Activated CD4-positive, alpha-beta T cell treated with anti-CD3 and anti-CD28 coated beads for 48 hours (primary cell): Measurements from ENCODE around the gene GRID1.

ENCODE experiments used
- DNase-seq: peaks from one replicate; pipeline ENCODE4 v3.0.0-alpha.2; 2020

GRID1 gene

DNA sequence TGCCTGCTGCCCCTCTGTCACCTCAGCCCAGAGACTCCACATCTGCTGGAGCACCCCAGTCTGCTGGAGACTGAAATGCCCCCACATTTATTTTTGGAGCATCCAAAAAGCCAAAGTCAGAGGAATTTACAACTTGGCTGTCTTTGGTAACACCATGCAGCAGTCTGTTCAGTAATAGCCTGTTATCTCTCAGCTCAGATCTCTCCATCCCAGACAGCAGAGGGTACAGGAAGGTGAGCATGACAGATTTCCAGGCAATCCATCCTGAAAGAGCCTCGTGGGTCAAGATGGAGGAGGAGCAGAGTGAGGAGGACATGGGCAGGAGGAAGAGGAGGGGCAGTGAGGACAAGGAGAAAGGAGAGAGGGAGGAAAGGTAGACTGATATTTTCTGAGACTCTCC, 55.9 kb downstream of the GRID1 start:
- no peak for DNase-seq

DNA sequence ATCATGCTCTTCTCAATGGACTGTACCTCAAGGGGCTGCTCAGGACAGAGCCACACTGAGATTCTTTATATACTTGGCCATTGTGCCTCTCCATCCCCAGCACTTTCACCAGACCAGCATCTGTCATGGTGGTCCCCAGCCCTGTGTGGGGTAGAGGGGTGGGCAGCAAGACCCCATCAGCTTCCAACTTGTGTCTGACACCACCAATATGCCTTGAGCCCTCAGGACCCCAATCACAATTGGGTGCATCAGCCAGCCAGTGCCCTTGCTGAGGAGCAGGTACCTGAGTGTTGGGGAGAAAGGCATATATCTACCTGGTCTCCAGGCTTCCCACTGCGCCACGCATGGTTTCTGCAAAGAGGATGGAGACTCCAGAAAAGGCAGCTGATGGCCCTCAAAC, 56.3 kb downstream of the GRID1 start:
- no peak for DNase-seq

DNA sequence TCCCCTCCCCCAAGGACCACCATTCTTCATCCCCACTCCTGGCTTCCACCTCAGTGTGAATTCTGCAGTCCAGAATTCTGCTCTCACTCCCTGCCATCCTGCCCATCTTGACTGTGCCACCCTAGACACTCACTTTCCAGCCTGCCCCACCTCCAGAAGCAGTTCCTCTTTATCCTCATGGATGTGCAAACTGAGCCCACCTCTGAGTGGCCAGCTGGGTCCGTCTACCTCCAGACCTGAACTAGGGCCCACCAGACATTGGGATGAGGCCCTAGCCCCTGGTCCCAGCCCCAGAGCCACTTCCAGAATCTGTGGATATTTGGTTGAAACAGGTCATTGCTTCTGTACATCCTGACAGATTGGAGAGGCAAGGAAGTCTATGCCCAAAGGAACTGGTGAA, 58.5 kb downstream of the GRID1 start:
- no peak for DNase-seq

DNA sequence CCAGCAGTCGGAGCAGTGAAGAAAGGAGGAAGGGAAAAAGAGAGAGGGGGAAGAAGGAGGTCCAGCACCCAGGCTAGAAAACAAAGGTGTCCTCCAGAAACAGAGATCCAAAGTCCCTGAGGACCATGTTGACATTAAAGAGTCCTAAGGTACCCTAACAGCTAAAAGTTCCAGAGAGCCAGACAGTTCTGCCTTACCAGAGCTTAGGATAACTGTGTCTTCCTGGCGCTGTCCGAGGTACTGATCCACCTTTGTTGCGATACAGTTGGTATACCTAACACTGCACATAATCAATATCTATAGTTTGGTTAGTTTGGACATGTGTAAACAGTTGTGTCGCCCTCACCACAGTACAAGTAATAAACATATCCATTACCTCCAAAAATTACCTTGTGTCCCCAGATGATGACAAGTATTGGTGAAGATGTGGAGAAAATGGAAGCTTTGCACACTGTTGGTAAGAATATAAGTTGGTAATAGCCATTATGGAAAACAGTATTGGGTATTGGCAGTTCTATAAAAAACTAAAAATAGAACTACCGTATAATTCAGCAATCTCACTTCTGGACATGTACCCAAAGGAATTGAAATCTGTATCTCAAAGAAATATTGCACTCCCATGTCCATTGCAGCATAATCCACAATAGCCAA, 59.8 kb downstream of the GRID1 start:
- DNase-seq = peak; percentile 38

DNA sequence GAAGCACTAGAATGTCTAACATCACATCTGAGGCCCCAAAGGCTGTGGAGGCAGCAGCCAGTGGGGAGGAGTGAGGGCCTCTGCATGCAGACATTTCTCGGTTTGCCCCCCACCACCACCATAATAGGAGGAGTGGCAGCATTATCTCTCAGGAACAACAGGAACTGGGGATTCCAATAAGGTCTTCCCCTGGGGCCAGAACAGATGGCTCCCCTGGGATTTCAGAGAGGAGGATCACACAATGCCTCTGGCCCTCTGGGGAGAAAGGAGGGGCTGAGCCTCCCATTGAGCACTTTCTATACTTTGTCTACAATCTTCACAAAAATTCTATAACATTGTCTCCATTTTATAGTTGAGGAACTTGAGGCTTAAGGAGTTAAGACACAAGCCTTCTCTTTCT, 61.1 kb downstream of the GRID1 start:
- no peak for DNase-seq

DNA sequence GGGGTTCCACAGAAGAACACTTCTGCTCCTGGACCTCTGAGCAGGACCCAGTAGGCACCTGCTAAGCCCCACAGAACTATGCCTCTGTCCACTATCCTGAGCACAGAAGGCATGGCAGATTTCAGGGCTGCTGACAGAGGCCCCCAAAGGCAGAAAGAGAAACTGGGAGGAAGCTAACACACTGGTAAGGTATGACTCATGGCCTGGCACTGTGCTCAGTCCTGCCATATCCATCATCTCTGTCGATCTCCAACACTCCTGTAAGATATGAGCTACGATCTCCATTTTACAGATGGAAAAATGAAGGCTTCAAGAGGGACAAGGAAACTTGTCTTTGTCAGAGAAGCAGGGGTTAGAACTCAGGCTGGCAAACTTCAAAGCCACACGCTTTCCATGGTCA, 62.2 kb downstream of the GRID1 start:
- DNase-seq = no peak

DNA sequence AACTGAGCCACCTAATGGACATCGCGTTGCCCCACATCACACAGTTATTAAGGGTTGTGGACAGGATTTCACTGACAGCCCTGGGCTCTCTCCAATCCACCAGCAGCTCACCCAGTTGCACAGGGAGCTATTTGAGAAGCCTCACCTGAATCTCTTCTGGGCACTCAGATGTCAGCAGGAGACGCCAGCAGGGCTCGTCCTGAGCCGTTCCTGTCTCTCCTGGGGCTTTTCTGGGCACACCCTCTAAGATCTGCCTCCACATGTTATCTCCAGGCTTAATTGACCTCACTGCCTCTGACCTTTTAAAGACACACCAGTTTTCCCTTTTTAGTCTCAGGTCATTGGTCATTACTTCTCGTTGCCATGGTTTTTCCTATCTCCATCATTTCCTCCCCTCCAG, 63.0 kb downstream of the GRID1 start:
- DNase-seq = no peak

DNA sequence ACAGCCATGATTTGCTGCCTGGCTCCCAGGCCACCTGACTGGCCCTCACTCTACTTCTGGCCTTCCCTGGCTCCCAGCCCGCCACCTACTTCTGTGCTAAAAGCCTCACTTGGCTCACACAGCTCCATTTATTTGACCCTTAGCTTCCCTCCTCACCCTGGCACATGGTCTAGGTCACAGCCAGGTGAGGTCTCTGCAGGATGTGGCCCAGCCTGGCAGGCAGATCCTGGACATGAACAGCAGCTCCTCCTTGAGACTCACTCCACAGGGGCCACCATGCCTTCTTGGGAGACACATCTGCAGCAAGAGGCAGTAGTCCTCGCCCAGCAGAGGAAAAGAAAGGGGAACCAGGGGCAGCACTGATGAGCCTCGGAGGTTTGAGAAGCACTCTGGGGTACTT, 64.6 kb downstream of the GRID1 start:
- no peak for DNase-seq

DNA sequence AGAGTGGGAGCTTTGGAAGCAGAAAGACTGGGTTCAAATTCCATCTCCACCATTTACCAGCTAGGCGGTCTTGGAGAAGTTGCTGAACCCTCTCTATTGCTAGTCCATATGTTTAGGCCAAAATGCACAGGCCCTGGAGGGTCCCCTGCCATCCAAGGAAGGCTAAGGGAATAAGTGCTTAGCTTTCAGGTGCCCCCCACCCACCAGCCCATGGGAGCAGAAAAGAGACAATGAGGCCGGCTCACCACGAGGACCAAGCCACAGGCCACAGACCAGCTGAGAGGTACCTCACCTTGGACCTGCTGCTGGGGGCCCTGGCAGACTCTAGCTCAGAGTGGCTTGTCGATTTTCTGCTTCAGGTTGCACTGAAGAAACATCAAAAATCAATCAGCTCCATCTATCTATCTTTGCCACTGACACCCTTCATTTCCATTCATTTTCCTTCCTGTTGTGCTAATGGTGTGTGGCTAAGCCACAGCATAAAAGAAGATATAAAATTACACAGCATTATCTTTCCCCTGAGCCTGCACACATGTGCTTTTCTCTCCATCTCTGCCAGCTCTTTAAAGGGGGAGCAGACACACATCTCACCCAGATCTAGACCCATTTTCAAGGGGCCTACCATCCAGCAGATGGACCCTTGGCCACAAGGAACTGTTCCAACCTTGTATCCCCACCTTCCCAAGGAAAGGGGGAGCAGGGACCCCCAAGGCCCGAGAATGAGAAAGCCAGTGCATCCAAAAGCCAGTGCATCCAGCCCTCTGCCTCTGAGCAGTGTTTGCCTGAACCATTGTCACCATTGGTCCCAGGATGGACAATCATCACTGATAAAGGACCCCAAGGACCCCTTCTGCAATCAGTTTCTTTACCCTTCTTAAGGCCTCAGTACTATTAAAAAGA, 65.4 kb downstream of the GRID1 start:
- DNase-seq = no peak

DNA sequence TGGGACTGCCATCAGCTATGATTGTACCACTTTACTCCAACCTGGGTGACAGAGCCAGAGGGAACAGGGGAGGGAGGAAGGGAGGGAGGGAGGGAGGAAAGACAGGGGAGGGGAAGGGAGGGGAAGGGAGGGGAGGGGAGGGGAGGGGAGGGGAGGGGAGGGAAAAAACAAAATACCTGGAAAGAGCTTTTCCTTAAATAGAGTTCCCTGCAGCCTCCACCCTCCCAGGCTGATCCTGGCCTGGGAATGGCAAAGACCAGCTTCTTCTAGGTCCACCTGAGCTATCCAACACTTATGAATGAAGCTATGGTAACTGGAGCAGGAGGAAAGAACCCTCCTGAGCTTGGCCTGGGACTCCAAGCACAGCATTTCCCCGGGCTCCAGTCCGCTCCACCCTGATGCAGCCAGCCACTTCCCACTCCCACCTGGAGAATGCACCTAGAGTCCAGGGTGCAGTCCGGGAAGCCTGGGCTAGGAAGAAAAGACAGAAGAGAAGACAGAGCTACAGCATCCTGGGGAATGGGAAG, 66.1 kb downstream of the GRID1 start:
- DNase-seq = no peak

DNA sequence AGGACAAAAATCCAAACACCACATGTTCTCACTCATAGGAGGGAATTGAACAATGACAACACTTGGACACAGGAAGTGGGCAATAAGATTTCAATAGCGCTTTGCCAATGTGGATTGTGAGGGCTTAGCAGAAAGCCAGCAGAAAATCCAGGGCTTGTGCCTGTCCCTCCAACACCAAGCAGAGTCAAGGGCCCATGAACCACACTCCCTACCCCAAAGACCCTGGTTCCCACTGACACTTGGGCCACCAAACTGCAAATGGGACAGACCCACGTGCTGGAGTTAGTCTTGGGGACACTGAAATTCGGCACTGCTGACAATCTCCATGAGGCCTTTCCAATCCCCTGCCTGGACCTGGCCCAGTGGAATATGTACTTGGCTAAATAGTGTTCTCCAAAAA, 67.0 kb downstream of the GRID1 start:
- no peak for DNase-seq

DNA sequence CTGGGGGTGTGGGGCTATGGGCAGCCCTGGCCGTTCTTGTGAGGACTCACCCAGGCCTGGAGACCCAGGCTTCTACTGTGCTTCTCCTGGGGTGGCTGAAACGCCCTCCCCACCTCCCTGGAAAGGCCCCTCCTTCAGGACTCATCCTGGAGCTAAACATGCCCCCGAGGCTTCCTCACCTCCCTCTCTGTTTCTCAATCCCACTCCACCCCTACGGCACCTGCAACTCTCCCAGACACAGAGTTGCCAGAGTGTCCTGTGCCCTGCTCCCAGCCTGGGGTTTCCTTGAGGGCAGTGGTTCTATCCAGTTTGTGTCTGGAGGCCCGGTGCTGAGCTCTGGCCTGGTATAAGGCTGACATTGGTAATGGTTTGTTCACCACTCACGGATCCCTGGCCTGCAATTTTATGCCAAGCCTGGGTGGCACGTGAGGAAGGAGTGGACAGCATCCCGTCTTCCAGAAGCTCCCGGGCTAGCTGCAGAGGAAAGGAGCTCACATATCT, 68.0 kb downstream of the GRID1 start:
- no peak for DNase-seq

DNA sequence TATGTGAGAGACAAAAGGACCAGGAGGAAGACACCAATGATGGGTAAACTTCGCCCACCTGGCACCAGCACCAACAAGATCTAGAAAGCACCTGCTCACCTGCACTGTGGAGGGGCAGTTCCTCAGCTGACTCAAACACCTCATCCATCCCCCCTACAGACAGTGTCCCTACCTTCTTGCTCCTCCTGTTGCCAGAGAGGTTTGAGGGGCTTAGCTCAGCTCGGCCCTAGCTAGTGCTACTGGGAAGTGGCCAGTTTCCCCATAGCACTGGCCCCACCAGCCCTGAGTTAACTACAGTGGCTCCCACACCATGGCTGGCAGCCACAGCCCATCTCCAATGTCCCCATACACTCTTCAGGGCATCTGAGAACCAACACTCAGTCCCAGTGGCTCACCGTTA, 70.8 kb downstream of the GRID1 start:
- no peak for DNase-seq

DNA sequence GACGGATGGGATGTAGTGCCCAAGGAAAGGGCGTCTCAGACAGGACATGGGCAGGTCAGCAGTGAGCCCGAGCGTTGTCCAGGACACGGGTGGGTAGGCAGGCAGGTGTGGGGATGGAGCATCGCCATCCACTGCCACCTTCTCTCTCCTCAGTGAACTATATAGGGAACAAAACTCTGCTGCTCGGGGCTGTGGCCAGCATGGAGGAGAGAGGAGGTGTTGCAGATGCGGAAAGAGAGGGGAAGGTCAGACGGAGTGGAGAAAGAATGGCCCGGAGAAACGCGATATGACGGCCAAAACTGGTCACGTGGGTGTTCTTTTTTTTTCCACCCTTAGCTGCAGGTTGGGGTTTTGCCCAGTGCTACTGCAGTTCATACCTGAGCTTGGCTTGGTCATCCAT, 71.2 kb downstream of the GRID1 start:
- DNase-seq = no peak

DNA sequence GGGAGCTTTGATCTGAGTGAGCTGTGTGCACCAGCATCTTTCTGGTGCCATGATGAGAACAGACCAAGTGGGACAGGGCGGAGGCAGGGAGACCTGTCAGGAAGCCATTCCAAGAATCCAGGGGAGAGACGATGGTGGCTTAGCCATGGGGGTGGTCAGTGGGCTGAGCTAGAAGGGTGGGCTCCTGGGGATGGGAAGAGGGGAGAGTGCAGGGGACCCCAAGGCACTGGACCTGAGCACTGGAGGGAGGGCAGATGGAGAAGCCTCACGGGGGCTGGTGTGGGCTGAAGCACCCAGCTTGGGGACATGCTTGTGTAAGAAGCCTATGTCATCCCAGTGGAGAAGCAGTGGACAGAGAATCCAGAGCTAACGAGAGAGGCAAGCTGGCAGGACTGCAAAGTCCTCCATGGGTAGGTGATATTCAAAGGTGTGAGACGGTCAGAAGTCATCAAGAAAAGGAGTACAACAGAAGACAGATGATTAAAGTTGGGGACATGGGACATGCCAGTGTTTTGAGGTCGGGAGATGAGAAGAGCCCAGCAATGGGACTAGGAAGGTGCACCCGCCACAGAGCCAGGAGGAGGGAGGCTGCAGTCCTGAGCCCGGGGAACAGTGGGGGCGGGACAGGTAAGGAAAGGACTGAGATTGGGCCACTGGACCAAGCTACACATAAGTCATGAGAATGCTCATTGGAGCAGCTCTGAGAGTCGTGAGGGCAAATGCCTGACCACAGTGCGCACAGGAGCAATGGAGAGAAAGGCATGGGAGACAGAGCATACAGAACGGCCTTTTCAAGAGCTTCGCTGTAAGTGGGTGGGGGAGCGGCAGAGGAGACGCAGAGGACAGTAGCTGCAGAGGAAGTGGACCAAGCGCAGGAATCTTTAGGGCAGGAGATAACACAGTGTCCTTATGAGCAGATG, 72.0 kb downstream of the GRID1 start:
- no peak for DNase-seq

DNA sequence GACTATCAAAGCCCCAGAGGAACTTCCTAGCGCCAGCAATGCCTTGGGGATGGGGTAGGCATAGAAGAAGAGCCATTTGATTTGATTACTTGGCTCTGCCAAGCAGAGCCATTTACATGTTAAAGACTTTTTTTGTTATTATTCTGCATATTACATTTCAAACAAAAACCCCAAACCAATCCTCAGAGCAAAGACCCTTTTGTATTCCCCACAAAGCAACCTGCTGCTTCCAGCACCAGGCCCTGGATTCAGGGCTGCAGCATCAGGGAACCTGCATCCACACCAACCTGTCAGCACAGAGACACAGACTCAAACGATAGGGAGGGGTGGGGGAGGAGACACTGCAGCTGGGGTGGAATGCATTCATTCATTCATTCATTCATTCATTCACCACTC, 73.2 kb downstream of the GRID1 start:
- DNase-seq = no peak

DNA sequence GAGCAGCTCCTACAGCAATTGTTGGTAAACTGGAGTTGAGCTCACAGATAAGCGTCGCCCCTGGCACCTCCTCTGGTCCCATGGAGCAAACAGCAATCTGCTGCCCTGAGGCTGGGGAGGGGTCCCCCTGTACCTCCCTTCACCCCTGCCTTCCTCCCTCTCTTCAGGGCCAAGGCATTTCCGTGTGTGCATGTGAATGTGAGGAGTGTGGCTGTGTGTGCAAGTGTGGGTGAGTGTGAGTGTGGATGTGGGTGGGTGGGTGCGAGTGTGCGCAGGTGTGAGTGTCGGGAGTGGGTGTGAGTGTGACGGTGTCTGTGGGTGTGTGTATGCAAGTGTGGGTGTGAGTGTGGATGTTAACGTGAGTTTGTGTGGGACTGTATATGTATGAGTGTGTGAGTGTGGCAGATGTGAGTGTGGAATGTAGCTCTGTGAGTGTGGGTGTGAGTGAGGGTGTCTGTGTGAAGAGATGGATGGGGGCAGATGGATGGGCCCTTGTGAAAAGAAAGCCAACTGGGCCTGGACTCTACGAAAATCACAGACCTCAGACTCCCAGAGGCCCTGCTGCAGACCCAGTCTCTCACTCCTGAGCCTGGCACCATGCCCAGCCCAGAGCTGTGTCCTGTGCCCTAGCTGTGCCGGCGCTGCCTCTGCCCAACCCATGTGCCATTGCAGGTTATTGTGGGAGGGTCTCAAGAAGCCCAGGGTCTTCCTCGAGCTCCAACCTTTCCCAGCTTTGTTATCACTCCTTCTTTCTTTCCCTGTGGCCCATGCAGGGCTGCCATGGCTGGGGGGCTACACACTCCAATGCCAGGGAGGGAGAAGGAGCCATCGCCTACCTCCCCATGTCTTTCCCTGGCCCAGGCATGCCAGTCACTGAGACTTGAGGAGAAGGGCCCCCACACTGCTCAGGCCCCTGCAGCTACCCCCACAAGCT, 73.9 kb downstream of the GRID1 start:
- no peak for DNase-seq

DNA sequence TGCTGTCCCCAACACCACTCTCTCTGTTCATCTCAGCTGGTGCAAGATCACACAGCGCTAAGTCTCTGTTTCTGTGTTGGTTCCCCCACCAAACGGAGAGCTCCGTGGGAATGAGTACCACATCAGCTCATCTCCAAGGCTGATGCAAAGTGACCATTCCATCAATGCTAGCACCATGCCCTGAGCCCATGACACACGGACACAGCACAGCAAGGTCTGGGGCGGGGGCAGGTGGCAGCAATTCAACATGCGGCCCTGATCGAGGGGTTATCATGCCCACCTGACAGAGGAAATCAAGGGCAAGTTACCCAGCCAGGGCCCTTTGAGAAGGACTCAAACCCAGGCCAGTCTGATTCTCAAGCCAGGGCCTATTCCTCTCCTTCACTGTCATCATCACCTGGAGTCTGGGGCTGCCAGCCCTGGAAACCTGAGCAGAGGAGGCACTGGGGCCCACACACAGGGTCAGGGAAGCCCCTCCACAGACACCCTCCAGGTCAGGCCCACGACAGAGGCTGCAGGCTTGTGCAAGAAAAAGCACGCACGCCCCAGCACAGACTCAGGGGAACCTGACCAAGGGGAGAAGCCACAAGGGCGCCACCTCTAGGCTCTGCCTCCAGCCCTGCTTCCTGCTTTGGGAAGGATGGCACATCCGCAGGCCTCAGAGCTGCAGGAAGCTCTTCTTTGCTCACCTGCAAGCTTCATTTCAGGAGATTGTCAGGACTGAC, 74.8 kb downstream of the GRID1 start:
- no peak for DNase-seq

DNA sequence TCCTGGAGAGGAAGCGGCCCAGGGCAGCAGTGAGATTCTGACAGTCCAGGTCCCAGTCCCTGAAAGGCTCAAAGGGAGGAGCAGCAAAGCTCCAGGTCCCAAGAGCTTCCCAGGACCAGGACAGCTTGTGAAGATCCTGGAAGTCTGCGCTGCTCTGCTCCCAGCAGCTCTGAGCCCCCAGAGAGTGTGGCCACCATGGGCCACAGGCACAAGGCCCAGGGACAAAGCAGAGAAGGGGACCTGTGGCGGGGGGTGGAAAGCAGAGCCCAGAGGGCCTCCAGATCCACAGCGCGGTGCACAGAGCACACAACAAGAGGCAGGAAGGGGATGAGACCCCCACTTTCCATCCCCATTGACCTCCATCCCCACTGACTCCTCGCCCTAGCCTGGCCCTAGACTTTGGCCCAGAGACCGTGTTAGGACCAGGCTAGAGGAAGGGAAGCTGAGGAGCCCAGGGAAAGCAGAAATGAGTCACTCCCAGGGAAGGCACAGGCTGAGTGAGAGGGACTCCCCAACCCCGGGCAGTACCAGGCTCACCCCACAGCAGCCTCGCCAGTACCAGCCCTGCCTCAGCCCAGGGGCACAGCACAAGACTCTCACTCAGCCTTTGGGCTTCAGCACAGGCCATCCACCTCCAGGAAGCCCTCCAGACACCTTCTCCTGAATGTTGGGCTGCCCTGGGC, 75.5 kb downstream of the GRID1 start:
- DNase-seq = no peak

DNA sequence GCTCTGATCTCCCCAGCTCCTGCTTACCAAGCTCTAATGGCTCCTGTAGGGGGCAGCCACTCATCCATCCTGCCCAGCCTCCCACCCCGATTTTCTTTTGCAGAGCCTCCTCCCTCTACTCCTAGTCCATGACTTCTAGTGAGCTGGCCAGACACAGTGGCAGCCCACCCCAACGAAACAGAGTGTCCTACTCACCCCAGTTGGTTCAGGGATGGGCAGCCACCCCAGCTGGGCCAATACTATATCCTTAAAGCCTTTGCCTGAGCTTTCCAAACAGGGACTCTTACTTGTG, 77.1 kb downstream of the GRID1 start:
- no peak for DNase-seq
